GM18505 (cell line): Measurements from ENCODE around the gene FZD10.

Experiments used
- ATAC-seq: cut with Tn5 transposase; IDR thresholded peaks from one replicate; pipeline ENCODE4 v1.9.1; 2021; ENCODE audit not compliant: unreplicated experiment
- POLR2A ChIP-seq: IDR thresholded peaks from 4 replicates; pipeline ENCODE4 v1.6.1; 2011; ENCODE audit warnings: borderline replicate concordance; ENCODE audit not compliant: insufficient read depth, insufficient read length; ENCODE audit errors: extremely low read depth

The FZD10 gene

GRCh38 chr12:130152386-130152785 lies 9.9 kb upstream of the FZD10 start:
- no peak for ATAC-seq
- no peak for TF ChIP-seq POLR2A

- ATAC-seq = no peak
- no peak for TF ChIP-seq POLR2A
Observed at GRCh38 chr12:130153803-130154202, 8.5 kb upstream of the FZD10 start.

- no peak for TF ChIP-seq POLR2A
- ATAC-seq = no peak
Observed at GRCh38 chr12:130154276-130155070, 7.8 kb upstream of the FZD10 start.

- TF ChIP-seq POLR2A = no peak
- ATAC-seq = no peak
Observed at GRCh38 chr12:130155416-130156073, 6.7 kb upstream of the FZD10 start.

- TF ChIP-seq POLR2A = no peak
- no peak for ATAC-seq
Observed at GRCh38 chr12:130156652-130157275, 5.5 kb upstream of the FZD10 start.

- ATAC-seq = no peak
- TF ChIP-seq POLR2A = no peak
Observed at GRCh38 chr12:130157998-130158753, 4.1 kb upstream of the FZD10 start.

- ATAC-seq = no peak
- TF ChIP-seq POLR2A = no peak
Observed at GRCh38 chr12:130158754-130159059, 3.6 kb upstream of the FZD10 start.

GRCh38 chr12:130160306-130160705 lies 2.0 kb upstream of the FZD10 start:
- no peak for ATAC-seq
- TF ChIP-seq POLR2A = no peak

GRCh38 chr12:130160711-130161231 lies 1.5 kb upstream of the FZD10 start:
- no peak for TF ChIP-seq POLR2A
- no peak for ATAC-seq

- TF ChIP-seq POLR2A = no peak
- ATAC-seq = no peak
Observed at GRCh38 chr12:130161261-130162243, 712 bp upstream of the FZD10 start.

GRCh38 chr12:130162745-130163460 lies 639 bp downstream of the FZD10 start:
- no peak for TF ChIP-seq POLR2A
- ATAC-seq = no peak

- no peak for ATAC-seq
- TF ChIP-seq POLR2A = no peak
Observed at GRCh38 chr12:130163461-130164215, 1.4 kb downstream of the FZD10 start.

- TF ChIP-seq POLR2A = no peak
- ATAC-seq = no peak
Observed at GRCh38 chr12:130164216-130164542, 1.9 kb downstream of the FZD10 start.
